ENCODE data around the gene BACE1-AS. TPM values are rescaled to one million over a fixed set of nuclear protein-coding genes. Genes with fewer than 3 reads are reported as not detected.
"Not testable (repeated sequence)": the region's sequence is repeated elsewhere in the genome, so short reads cannot be mapped to it uniquely, and the experiment has no call there.

BACE1-AS gene
- total RNA-seq, 2 experiments from 2014 or later: 3.2 to 4.0 TPM

- peaks cover 4% of the 10 kb centered on the region for H3K9me3 Mint-ChIP-seq
- H3K4me3 Mint-ChIP-seq: no peak overlapping the region
- ATAC-seq: no peak
- H3K36me3 Mint-ChIP-seq (ENCODE audit: low read depth): peaks cover 16% of the 10 kb centered on the region
- TF ChIP-seq, protein P1, sequence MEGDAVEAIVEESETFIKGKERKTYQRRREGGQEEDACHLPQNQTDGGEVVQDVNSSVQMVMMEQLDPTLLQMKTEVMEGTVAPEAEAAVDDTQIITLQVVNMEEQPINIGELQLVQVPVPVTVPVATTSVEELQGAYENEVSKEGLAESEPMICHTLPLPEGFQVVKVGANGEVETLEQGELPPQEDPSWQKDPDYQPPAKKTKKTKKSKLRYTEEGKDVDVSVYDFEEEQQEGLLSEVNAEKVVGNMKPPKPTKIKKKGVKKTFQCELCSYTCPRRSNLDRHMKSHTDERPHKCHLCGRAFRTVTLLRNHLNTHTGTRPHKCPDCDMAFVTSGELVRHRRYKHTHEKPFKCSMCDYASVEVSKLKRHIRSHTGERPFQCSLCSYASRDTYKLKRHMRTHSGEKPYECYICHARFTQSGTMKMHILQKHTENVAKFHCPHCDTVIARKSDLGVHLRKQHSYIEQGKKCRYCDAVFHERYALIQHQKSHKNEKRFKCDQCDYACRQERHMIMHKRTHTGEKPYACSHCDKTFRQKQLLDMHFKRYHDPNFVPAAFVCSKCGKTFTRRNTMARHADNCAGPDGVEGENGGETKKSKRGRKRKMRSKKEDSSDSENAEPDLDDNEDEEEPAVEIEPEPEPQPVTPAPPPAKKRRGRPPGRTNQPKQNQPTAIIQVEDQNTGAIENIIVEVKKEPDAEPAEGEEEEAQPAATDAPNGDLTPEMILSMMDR (IDR thresholded peaks at IDR 0.05): no peak
- ChIA-PET CTCF (no interaction called here), POLR2A (no interaction called here)
- DNase-seq: no peak
- H3K4me1 Mint-ChIP-seq (ENCODE audit: low read depth): no peaks in the 10 kb centered on the region
- intact Hi-C loops (cut with micrococcal nuclease): loop anchor here (5.0 kb wide), 1 partner anchor 38 kb away; the partner anchor contains the start of genes PCSK7 and RNF214
- H3K27me3 Mint-ChIP-seq: no peaks in the 10 kb centered on the region
- H3K27ac Mint-ChIP-seq: no peak overlapping the region
Measured at GRCh38 chr11:117269856-117270255, 21.3 kb upstream of the BACE1-AS start.

DNA sequence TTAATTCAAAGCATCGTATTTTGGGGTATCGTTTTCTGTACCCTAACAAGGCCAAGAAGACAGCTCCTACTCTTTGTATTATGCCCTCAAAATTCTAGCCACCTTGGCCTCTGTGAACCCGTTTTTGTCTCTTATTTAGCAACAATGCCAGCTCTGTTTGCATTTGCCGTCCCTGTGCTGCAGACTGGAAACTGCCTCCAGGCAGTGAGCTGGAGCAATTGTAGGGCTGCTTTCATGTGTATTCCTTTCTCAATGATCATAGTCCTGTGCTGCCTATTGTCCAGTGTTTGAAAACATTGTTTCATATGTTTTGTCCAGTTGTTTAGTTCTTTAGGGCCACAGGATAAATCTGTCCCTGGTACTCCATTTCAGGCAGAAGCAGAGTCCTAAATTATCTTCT is 19.9 kb upstream of the BACE1-AS start:
- TF ChIP-seq, protein P1 (IDR thresholded peaks at IDR 0.05): no peak
- H3K9me3 Mint-ChIP-seq: peaks cover 4% of the 10 kb centered on the region
- intact Hi-C loops (cut with micrococcal nuclease): no loop called here
- ChIA-PET CTCF (no interaction called here), POLR2A (interaction anchor here (1.3 kb wide), 1 partner anchor 12 kb away, joined by 3 read pairs; no protein-coding TSS in a partner anchor)
- peaks cover 18% of the 10 kb centered on the region for H3K36me3 Mint-ChIP-seq (ENCODE audit: low read depth)
- H3K4me3 Mint-ChIP-seq: no peak overlapping the region
- H3K4me1 Mint-ChIP-seq (ENCODE audit: low read depth): peaks cover 2% of the 10 kb centered on the region
- ATAC-seq (no peak), DNase-seq (no peak)
- no peaks in the 10 kb centered on the region for H3K27me3 Mint-ChIP-seq
- no peak overlapping the region for H3K27ac Mint-ChIP-seq

DNA sequence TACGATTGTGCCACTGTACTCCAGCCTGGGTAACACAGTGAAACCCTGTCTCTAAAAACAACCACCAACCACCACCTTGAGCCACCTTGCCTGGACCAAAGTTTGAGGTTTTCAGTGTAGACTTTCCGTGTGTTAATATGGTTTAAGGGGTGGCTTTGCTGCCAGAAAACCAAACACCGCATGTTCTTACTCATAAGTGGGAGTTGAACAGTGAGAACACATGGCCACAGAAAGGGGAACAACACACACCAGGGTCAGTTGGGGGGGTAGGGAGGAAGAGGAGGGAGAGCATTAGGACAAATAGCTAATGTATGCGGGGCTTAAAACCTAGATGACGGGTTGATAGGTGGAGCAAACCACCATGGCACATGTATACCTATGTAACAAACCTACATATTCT is 19.0 kb upstream of the BACE1-AS start:
- CTCF ChIA-PET; H3K4me1 Mint-ChIP-seq (ENCODE audit: low read depth); H3K27me3 Mint-ChIP-seq; H3K4me3 Mint-ChIP-seq; intact Hi-C loops (cut with micrococcal nuclease); H3K27ac Mint-ChIP-seq; H3K9me3 Mint-ChIP-seq; DNase-seq; ATAC-seq; POLR2A ChIA-PET: not testable (repeated sequence)
- H3K36me3 Mint-ChIP-seq (ENCODE audit: low read depth): peaks cover 18% of the 10 kb centered on the region

GRCh38 chr11:117273550-117274289 is 17.4 kb upstream of the BACE1-AS start:
- DNase-seq: no peak
- ATAC-seq: no peak
- ChIA-PET CTCF (no interaction called here), POLR2A (no interaction called here)
- Mint-ChIP-seq H3K36me3 (ENCODE audit: low read depth) (peaks cover 18% of the 10 kb centered on the region), H3K27me3 (no peaks in the 10 kb centered on the region), H3K27ac (no peak overlapping the region), H3K4me1 (ENCODE audit: low read depth) (peaks cover 2% of the 10 kb centered on the region), H3K9me3 (peaks cover 4% of the 10 kb centered on the region), H3K4me3 (no peak overlapping the region)
- intact Hi-C loops (cut with micrococcal nuclease): no loop called here
- TF ChIP-seq, protein P1 (IDR thresholded peaks at IDR 0.05): no peak

DNA sequence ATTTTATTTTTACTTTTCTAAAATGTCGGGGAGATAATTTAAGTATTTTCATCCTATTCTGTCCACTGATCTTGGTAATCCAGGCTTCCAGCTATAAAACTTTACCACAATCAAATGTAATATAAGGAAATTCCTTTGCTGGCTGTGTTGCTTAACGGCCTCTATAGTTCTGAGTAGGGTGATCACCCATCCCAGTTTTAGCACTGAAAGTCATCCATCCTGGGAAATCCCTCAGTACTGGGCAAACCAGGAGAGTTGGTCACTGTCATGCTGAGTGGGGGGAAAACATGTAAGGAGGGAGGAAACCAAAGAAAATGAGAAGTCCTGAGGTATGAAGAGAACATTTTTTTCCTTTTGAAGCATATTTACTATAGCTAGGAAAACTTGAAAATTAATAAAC is 12.8 kb upstream of the BACE1-AS start:
- TF ChIP-seq, protein P1 (IDR thresholded peaks at IDR 0.05): no peak
- no peak for DNase-seq
- H3K27ac Mint-ChIP-seq: no peak overlapping the region
- intact Hi-C loops (cut with micrococcal nuclease): no loop called here
- H3K27me3 Mint-ChIP-seq: no peaks in the 10 kb centered on the region
- no peak for ATAC-seq
- peaks cover 3% of the 10 kb centered on the region for H3K9me3 Mint-ChIP-seq
- H3K4me1 Mint-ChIP-seq (ENCODE audit: low read depth): peaks cover 10% of the 10 kb centered on the region
- ChIA-PET CTCF (no interaction called here), POLR2A (interaction anchor here (0.6 kb wide), 1 partner anchor 295 kb away, joined by 3 read pairs; no protein-coding TSS in a partner anchor)
- H3K4me3 Mint-ChIP-seq: no peak overlapping the region
- H3K36me3 Mint-ChIP-seq (ENCODE audit: low read depth): peaks cover 13% of the 10 kb centered on the region

Data from activated CD8-positive, alpha-beta T cell treated with anti-CD3 and anti-CD28 coated beads for 36 hours (primary cell).